ENCODE results near the gene RAB40AL.

The RAB40AL gene

DNA sequence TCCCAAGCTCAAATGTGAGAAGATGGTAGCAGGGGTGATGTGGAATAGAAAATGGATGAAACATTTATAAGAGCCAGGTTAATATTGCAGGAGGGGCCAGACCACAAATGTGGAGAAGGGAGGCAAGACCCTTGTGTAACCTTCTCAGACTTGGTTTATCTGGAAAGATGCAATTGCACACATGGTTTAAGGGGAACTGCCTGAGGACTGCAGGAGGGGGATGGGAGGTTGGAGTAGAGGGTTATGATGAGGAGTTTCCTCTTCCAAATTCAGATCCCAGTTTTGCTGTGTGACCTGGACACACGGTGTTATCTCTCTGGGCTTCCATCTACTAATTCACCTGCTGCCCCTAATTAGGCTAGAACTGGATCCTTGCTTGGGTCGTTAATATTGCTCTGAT is 46.1 kb downstream of the RAB40AL start:
- DNase-seq (ENCODE audit: low spot score): no peak

GRCh38 chrX:102985192-102985591 is 48.1 kb downstream of the RAB40AL start:
- no peak for DNase-seq (ENCODE audit: low spot score)
